K562 (cell line): ENCODE data around the gene TAPBPL. TPM values are rescaled to one million over a fixed set of nuclear protein-coding genes. Genes with fewer than 3 reads are reported as not detected.

Source experiments
- CBX3 ChIP-seq, 2 experiments: IDR thresholded peaks; 1 replicate in 1 of 2; 2 replicates in 1 of 2; pipeline ENCODE4 v1.6.1; 2012; ENCODE audit warnings: inconsistent platforms in 2 of 2, low read length in 2 of 2, borderline replicate concordance in 1 of 2, control low read depth in 1 of 2
- CREB5 ChIP-seq: fragments of 250-450 bp; sonication (Bioruptor Pico); IDR thresholded peaks from 2 replicates; pipeline ENCODE4 v1.5.0; 2020; ENCODE audit warnings: mild to moderate bottlenecking
- CTBP1 ChIP-seq: fragments of 450-650 bp; IDR thresholded peaks from 2 replicates; pipeline ENCODE4 v1.6.1; 2016; ENCODE audit warnings: borderline replicate concordance
- E2F8 ChIP-seq: fragments of 450-650 bp; IDR thresholded peaks from 2 replicates; pipeline ENCODE4 v1.7.1; 2018; ENCODE audit warnings: mild to moderate bottlenecking, low read depth; ENCODE audit not compliant: partially characterized antibody
- KLF13 ChIP-seq: fragments of 450-650 bp; IDR thresholded peaks from 2 replicates; pipeline ENCODE4 v1.6.1; 2016; ENCODE audit warnings: missing genetic modification characterization, low read depth, mild to moderate bottlenecking, missing compliant biosample characterization, moderate library complexity, borderline replicate concordance
- MAZ ChIP-seq, 2 experiments: fragments of 450-650 bp in 1 of 2; sonication (generic) in 1 of 2; formaldehyde crosslinking; IDR thresholded peaks in 1 of 2; conservative IDR thresholded peaks in 1 of 2; 2 replicates each; pipeline versions ENCODE4 v1.4.0 to v1.5.0; 2020; ENCODE audit warnings: mild to moderate bottlenecking in 1 of 2, missing genetic modification reagents in 1 of 2
- NR2C1 ChIP-seq, 2 experiments: fragments of 450-650 bp; IDR thresholded peaks; 2 replicates each; pipeline ENCODE4 v1.6.1; 2017; ENCODE audit warnings: mild to moderate bottlenecking in 2 of 2, antibody characterized with exemption in 1 of 2, inconsistent platforms in 1 of 2, missing compliant biosample characterization in 1 of 2, missing genetic modification characterization in 1 of 2
- PHF20 ChIP-seq: fragments of 450-650 bp; IDR thresholded peaks from 2 replicates; pipeline ENCODE4 v1.6.1; 2018; ENCODE audit not compliant: partially characterized antibody
- PHF8 ChIP-seq: fragments of 200-600 bp; sonication (generic); IDR thresholded peaks from 2 replicates; pipeline ENCODE4 v1.6.1; 2012; ENCODE audit warnings: mixed run types, mild to moderate bottlenecking, inconsistent platforms, low read length, moderate library complexity, borderline replicate concordance
- PYGO2 ChIP-seq: fragments of 450-650 bp; IDR thresholded peaks from 2 replicates; pipeline ENCODE4 v1.6.1; 2016; ENCODE audit warnings: mild to moderate bottlenecking, missing genetic modification characterization, moderate library complexity, missing compliant biosample characterization
- TEAD2 ChIP-seq: fragments of 450-650 bp; IDR thresholded peaks from 2 replicates; pipeline ENCODE4 v1.6.1; 2016; ENCODE audit warnings: missing genetic modification characterization, control low read depth, missing compliant biosample characterization
- TFAM ChIP-seq: fragments of 250-450 bp; sonication (Bioruptor Pico); conservative IDR thresholded peaks from 2 replicates; pipeline ENCODE4 v1.5.0; 2021; ENCODE audit warnings: mild to moderate bottlenecking, moderate library complexity
- ZNF217 ChIP-seq: sonication (generic); formaldehyde crosslinking; IDR thresholded peaks from 2 replicates; pipeline ENCODE4 v1.8.0; 2022; ENCODE audit warnings: mild to moderate bottlenecking, missing genetic modification reagents
- ZNF408 ChIP-seq: fragments of 250-450 bp; sonication (Bioruptor Pico); IDR thresholded peaks from 2 replicates; pipeline ENCODE4 v1.4.0; 2020; ENCODE audit warnings: low read depth, mild to moderate bottlenecking, moderate library complexity
- ZNF766 ChIP-seq: fragments of 200-800 bp; sonication (Bioruptor generic); conservative IDR thresholded peaks from 2 replicates; pipeline ENCODE4 v1.6.1; 2016; ENCODE audit warnings: missing genetic modification characterization, missing compliant biosample characterization
- polyA plus RNA-seq, 8 experiments: library from polyadenylated mRNA; depleted of rRNA in 4 of 8; stranded (reverse) in 5 of 8; unstranded in 3 of 8; fragments of >200 nt; fragmentation: Nextera tagmentation in 2 of 8; fragmentation: Illumina TruSeq in 1 of 8; extraction: Ambion mirVana in 2 of 8; extraction: Trizol in 1 of 8; gene quantifications; 2 replicates each; pipeline versions ENCODE4 v1.2.1 to v1.2.3, GENCODE V29; 2011 to 2014; ENCODE audit warnings: inconsistent platforms in 1 of 8, missing spikeins in 1 of 8
- total RNA-seq, 7 experiments: library from RNA; depleted of rRNA in 6 of 7; stranded (reverse); fragments of >200 nt in 6 of 7; fragmentation: Illumina TruSeq in 2 of 7; extraction: Trizol in 2 of 7; gene quantifications; 2 replicates each; pipeline versions ENCODE4 v1.2.1 to v1.2.3, GENCODE V29; 2011 to 2021; ENCODE audit warnings: low replicate concordance in 1 of 7
- TF ChIP-seq, protein P1 (sequence below): sonication (generic); formaldehyde crosslinking; IDR thresholded peaks from 2 replicates; pipeline ENCODE4 v1.5.0; 2020; ENCODE audit warnings: missing genetic modification reagents
- TF ChIP-seq, protein P2 (sequence below): fragments of 250-450 bp; sonication (Bioruptor Pico); IDR thresholded peaks from 2 replicates; pipeline ENCODE4 v1.5.0; 2021; ENCODE audit warnings: mild to moderate bottlenecking, borderline replicate concordance

TAPBPL gene
- total and polyA plus RNA-seq, 9 of the 15 experiments (the other 6 are each of a cell fraction or from before 2014, with no cell fraction given) = 0.29 to 1.6 (median 0.45) TPM

GRCh38 chr12:6451348-6452244, at the start of gene TAPBPL (continued):
- TF ChIP-seq TEAD2 (tag) (no peak), ZNF408 (CRISPR knock-in tag) (no peak), ZNF217 (CRISPR knock-in tag) (no peak), CREB5 (CRISPR knock-in tag) (no peak), TFAM (CRISPR knock-in tag) (no peak), CBX3 (IDR thresholded peaks at IDR 0.05; ENCODE audit: borderline replicate concordance in 1 of 2, low read length in 2 of 2) (no peak), NR2C1 (IDR thresholded peaks at IDR 0.05) (no peak), NR2C1 (tag; IDR thresholded peaks at IDR 0.05) (0 out of 2 replicates have a peak, but pooled peaks have one; percentile 49), ZNF766 (CRISPR knock-in tag) (peak; percentile 71), PHF20 (peak; percentile 42), CTBP1 (no peak), PHF8 (peak; percentile 48), E2F8 (no peak), KLF13 (tag) (no peak), PYGO2 (tag) (no peak), MAZ (CRISPR knock-in tag; conservative IDR thresholded peaks at IDR 0.05 in 1 of 2, IDR thresholded peaks at IDR 0.05 in 1 of 2) (no peak)
- TF ChIP-seq, protein P1, sequence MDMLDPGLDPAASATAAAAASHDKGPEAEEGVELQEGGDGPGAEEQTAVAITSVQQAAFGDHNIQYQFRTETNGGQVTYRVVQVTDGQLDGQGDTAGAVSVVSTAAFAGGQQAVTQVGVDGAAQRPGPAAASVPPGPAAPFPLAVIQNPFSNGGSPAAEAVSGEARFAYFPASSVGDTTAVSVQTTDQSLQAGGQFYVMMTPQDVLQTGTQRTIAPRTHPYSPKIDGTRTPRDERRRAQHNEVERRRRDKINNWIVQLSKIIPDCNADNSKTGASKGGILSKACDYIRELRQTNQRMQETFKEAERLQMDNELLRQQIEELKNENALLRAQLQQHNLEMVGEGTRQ (CRISPR knock-in tag) = no peak
- TF ChIP-seq, protein P2, sequence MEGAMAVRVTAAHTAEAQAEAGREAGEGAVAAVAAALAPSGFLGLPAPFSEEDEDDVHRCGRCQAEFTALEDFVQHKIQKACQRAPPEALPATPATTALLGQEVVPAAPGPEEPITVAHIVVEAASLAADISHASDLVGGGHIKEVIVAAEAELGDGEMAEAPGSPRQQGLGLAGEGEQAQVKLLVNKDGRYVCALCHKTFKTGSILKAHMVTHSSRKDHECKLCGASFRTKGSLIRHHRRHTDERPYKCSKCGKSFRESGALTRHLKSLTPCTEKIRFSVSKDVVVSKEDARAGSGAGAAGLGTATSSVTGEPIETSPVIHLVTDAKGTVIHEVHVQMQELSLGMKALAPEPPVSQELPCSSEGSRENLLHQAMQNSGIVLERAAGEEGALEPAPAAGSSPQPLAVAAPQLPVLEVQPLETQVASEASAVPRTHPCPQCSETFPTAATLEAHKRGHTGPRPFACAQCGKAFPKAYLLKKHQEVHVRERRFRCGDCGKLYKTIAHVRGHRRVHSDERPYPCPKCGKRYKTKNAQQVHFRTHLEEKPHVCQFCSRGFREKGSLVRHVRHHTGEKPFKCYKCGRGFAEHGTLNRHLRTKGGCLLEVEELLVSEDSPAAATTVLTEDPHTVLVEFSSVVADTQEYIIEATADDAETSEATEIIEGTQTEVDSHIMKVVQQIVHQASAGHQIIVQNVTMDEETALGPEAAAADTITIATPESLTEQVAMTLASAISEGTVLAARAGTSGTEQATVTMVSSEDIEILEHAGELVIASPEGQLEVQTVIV (CRISPR knock-in tag) = no peak
